NOMO-1 (cell line): ENCODE results near the gene PRDX2.
A peak's percentile ranks its signal among the peaks of the same experiment; 100 is the strongest.
"Not testable (repeated sequence)": the region's sequence is repeated elsewhere in the genome, so short reads cannot be mapped to it uniquely, and the experiment has no call there.

Source experiments
- DNase-seq, 2 experiments: peaks; one replicate each; lab custom pipeline; 2025; ENCODE audit not compliant: unreplicated experiment in 2 of 2; lab: John Stamatoyannopoulos, UW

The PRDX2 gene

GRCh38 chr19:12801466-12802266 lies at the start of gene PRDX2, which contains the start of gene THSD8:
Gene PRDX2 (minus strand): TSS chr19:12801800. CDS start chr19:12801261, 539 bp downstream.
Gene THSD8 (plus strand): TSS chr19:12802069. CDS start chr19:12802072, 3 bp downstream.
- DNase-seq, result peak; percentile 54 to 75

DNA sequence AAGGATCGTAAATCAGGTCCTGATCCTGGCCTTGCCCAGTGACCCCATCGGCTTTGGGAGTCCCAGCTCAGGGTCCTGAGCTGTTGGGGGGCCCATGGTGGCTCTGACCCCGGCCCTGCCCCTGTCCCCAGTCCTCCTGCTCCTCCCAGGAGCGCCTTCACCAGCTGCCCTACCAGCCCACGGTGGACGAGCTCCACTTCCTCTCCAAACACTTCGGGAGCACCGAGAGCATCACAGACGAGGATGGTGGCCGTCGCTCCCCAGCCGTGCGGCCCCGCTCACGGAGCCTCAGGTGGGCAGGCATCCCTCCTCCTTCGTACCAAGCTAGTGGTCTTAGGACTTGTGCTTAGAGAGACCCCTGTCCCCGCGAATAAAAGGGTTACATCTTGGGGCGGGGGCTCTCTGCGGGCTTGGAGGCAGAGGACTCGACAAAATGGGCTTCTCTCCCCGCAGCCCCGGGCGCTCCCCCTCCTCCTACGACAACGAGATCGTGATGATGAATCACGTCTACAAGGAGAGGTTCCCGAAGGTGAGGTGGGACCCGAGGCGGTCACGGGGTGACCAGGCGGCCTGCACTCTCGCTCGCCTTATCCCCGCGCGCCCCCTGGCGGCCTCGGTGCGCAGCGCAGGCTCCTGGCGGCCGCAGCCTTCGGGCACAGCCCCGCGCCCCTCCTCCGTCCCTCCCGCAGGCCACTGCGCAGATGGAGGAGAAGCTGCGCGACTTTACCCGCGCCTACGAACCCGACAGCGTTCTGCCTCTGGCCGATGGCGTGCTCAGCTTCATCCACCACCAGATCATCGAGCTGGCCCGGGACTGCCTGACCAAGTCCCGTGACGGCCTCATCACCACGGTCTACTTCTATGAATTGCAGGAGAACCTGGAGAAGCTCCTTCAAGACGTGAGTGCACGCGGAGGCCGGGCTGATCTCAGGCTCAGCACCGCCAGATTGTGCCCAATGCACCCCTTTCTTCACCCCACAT lies 45.8 kb upstream of the PRDX2 start:
- DNase-seq, result peak; percentile 67 to 75

DNA sequence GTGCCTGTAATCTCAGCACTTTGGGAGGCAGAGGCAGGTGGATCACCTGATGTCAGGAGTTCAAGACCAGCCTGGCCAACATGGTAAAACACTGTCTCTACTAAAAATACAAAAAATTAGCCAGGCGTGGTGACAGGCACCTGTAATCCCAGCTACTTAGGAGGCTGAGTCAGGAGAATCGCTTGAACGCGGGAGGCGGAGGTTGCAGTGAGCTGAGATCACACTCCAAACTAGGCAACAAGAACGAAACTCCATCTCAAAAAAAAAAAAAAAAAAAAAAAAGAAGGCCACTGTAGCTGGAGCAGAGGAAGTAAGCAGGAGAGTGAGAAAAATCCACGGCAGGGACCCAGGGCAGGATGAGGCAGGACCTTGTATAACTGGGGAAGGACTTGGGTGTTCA lies 45.0 kb upstream of the PRDX2 start:
- not testable (repeated sequence) for DNase-seq

- DNase-seq, result no peak
These were observed 42.6 kb upstream of the PRDX2 start for GRCh38 chr19:12843999-12844732.

GRCh38 chr19:12843328-12843727 lies 41.7 kb upstream of the PRDX2 start:
- no peak for DNase-seq

GRCh38 chr19:12842511-12842910 lies 40.9 kb upstream of the PRDX2 start:
- DNase-seq, result no peak

GRCh38 chr19:12841094-12841493 lies 39.5 kb upstream of the PRDX2 start:
- no peak for DNase-seq

DNA sequence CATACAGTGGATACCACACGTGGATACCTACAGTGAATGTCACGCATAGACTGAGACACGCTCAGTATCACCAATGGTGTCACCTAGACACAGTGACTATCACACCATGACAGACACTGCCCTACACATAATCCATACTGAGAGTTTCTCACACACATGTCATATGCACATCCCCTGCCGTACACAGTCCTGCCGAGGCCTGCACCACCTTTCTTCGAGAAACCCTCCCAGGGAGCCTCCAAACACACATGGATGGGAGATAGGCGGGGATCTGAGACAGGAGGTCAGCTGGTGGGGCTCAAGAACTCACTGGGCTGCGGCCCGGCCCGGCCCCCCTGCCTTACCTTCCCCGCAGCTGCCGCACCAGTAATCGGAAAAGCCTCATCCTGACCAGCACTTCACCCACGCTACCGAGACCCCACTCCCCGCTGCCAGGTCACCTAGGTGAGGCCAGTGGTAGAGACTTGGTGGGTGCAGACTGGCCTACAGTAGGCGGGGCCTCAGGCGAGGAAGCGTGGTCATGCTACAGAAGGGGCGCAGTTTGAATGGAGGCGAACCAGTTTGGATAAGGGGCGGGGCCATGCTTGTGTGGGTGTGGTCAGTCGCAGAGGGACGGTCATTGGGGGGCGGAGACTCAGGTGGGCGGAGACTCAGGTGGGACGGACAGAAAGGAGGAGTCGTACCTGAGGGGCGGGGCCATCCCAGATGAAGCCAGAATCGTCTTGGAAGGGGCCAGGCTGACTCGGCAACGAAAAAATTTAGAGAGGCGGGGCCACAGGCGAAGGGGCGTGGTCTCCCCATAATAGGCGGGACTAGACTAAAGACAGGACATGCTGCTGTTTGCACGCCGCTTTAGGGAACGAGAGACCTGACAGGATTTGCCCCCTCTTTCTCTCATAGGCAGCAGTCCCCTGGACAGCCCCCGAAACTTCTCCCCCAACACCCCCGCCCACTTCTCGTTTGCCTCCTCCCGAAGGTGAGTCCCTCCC lies 38.8 kb upstream of the PRDX2 start:
- DNase-seq, result no peak

GRCh38 chr19:12838886-12839756 lies 37.5 kb upstream of the PRDX2 start:
- no peak for DNase-seq

DNA sequence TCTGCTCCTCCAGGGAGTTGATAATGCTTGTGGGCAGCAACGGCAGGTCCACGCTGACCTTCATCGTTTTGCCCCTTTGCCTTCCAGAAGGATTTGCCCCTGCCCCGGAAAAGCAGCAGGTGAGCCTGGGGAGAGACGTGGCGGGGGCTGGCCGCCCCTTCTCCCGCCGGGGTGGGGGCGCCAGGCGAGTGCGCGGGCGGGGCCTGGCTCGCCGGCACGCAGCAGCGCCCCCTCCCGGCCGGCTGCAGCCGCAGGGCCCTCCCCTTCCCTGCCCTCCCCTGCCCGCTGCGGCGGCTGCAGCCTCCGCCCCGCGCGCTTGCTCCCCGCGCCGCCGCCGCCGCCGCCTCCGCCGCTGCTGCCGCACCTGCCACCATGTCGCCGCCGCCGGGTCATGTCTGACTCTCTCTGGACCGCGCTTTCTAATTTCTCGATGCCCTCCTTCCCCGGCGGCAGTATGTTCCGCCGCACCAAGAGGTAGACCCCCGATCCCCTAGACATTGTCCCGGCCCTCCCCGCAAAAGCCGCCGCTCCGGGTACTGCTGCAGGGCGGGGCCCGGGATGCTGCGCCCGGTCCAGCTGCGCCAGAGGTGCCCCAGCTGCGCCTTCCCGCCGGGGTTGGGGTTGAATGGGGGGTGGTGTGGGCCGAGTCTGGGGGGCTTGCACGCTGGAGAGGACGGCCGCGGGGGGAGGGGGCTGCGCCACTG lies 36.7 kb upstream of the PRDX2 start, which contains the start of gene MAST1:
TSS of gene MAST1 (plus strand) at position 334 of the 704 bp plus-strand sequence. CDS start at position 392, 58 bp downstream.
- DNase-seq, result peak; percentile 52 to 73

DNA sequence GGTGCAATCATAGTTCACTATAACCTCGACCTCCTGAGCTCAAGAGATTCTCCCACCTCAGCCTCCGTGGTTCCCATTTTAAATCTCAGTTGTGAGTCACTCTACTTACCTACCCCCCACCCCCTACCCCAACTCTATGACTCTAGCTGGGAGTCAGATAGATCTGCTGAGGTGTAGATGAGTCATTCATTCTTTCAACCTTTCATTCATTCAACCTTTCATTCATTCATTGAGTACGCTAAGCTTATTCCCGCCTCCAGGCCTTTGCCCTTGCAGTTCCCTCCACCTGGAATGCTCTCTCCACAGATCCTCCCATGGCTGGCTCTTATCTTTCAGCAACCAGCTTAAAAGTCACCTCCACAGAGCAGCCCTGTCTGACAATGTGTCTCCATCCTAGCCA lies 35.6 kb upstream of the PRDX2 start:
- no peak for DNase-seq

GRCh38 chr19:12836529-12836863 lies 34.9 kb upstream of the PRDX2 start:
- no peak for DNase-seq

GRCh38 chr19:12834976-12835757 lies 33.6 kb upstream of the PRDX2 start:
- DNase-seq, result no peak

DNA sequence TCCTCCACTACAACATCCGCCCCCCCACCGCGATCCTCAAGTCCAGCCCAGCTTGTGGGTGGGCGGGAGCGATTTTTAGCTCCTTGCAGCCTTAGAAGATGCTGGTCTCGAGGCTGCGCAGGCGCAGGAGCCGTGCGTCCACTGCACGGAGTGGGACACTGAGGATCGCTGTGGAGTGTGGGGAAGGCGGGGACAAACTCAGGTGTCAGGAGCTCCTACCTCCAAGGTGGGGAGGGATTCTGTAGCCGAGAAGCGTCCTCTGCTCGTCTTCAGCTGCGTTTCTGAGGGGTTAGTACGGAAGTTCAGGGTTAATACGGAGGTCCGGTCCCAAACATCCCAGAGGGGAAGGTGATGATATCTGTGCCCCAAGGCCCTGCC lies 33.0 kb upstream of the PRDX2 start, which contains the start of gene RTBDN:
TSS of gene RTBDN (minus strand) at position 14 of the 378 bp plus-strand sequence. CDS start 4,600 bp downstream, outside the sequence.
- DNase-seq, result no peak

DNA sequence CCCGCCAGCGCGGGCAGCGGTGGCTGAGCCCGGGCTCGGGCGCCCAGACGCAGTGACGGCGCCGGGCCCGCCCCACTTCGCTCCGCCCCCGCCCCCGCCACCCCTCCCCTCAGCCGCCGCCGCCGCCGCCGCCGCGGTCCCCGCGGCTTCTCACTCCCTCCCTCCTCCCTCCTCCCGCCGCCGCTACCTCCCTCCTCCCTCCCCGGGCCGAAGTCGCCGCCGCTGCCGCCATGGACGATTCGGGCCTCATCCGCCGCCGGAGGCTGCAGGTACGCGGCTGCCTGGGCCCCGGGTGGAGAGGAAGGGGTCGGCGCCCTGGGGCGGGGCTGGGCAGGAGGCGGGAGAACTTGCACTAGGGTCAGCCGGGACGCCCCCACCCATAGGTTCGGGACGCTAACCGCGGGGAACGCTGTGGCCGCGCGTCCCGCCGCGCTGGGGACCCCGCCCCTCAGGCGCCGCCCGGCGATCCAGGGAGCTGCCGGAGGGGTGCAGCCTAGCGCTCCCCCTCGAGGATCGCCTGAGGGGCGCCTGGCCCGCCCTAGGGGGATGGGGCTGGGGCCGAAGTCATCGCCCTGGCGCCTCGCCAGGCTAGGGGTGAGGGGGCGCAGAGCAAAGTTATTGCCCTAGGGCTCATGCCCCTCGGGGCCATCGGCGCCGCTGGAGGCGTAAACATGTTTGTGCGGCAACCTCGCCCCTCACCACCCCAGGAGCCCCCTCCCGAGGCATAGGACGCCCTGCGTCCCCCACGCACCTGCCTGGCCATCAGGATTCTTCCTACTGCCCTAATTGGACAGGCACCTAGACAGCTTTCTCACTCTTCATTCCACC lies 32.4 kb upstream of the PRDX2 start:
- no peak for DNase-seq

DNA sequence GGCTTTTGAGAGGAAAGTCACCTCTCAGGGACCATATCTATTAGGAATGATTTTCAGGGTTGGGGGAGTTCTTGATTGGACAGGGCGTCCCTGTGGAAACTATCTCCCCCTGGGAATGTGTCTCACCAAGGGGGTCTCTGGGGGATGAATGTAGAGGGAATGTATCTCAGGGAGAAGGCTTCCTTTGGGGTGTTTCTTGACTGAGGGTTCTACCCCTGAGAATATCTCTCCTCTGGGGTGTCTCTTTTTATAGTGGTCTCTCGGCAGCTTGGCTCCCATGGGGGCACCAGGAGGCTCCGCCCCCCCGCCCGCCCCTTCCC lies 31.8 kb upstream of the PRDX2 start:
- DNase-seq, result no peak
